ENCODE data around the gene GPR62. TPM values are rescaled to one million over a fixed set of nuclear protein-coding genes. Genes with fewer than 3 reads are reported as not detected.

GPR62 gene
- total and polyA plus RNA-seq, 2 of the 8 experiments (the other 6 are each of a cell fraction or from before 2014, with no cell fraction given), result 0.22 to 0.29 TPM

DNA sequence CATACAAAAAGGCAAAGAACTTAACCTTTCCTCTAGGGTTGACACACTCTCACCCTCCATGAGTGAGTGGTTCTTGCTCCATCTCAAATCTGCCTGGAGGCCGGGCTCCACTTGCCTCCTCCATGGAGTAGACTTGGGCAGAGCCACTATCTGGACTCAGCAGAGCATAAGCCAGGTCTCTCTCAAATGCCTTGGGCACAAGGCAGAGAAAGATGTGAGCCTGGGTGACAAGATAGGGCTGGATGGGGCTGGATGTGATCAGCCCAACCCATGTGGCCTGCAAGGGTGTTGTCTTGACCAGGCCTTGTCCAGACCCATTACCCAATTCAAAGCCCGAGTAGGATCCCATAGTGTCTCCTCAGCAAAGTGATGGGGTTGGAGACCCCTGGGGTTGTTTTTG, 44.7 kb downstream of the GPR62 start:
- peaks cover 0 to 8% of the 10 kb centered on the region in 2 experiments; a peak in 3 of 4 replicates for H3K79me2 ChIP-seq (ENCODE audit: control insufficient read depth in 1 of 2, insufficient read depth in 2 of 2, low read length in 2 of 2)
- POLR2A ChIA-PET (ENCODE audit: partially characterized antibody), result interaction anchor here (2.1 kb wide), 1 partner anchor 8 kb away, joined by 12 read pairs; no protein-coding TSS in a partner anchor
- no peaks in the 10 kb centered on the region for H3K9me3 ChIP-seq (ENCODE audit: insufficient read depth in 2 of 2, low read depth in 1 of 2, low read length in 1 of 2)
- no peak overlapping the region for H3K14ac ChIP-seq (ENCODE audit: insufficient read length)
- H4K91ac ChIP-seq (replicated peaks; ENCODE audit: insufficient read length, low read length), result no peak overlapping the region
- no peaks in the 10 kb centered on the region for H4K20me1 ChIP-seq (replicated peaks in 1 of 2; ENCODE audit: control insufficient read depth in 1 of 2, insufficient read depth in 2 of 2, low read length in 2 of 2)
- FAIRE-seq (no peak), DNase-seq (ENCODE audit: low read depth in 1 of 2, low spot score in 2 of 2) (no peak)
- H3K23ac ChIP-seq (ENCODE audit: insufficient read length), result no peak overlapping the region
- no peak overlapping the region for H3K4me2 ChIP-seq (ENCODE audit: insufficient read depth in 1 of 2, low read depth in 2 of 2, low read length in 2 of 2)
- H3K4me1 ChIP-seq (replicated peaks in 1 of 4; ENCODE audit: control insufficient read depth in 3 of 4, insufficient read depth in 4 of 4, low read length in 3 of 4), result peaks cover 8 to 31% (median 14%) of the 10 kb centered on the region in 4 experiments
- H3K27me3 ChIP-seq (replicated peaks in 1 of 4; ENCODE audit: control insufficient read depth in 3 of 4, extremely low read depth in 1 of 4, insufficient read depth in 3 of 4, low read length in 3 of 4), result no peaks in the 10 kb centered on the region; a peak in 2 of 7 replicates
- CTCF ChIA-PET (ENCODE audit: partially characterized antibody), result interaction anchor here (1.1 to 24.7 kb wide), 7 partner anchors 17 to 144 kb away, joined by 3 to 984 read pairs (median 146); partner anchors contain the start of genes ACY1 and DUSP7
- H3K79me1 ChIP-seq (ENCODE audit: low read depth, low read length), result no peaks in the 10 kb centered on the region
- no peak overlapping the region for H3K4me3 ChIP-seq (ENCODE audit: extremely low read depth in 1 of 4, insufficient read depth in 2 of 4, low read depth in 3 of 4, low read length in 4 of 4)
- H3K56ac ChIP-seq (replicated peaks; ENCODE audit: insufficient read length, low read depth, low read length), result no peak overlapping the region
- H2BK12ac ChIP-seq (ENCODE audit: low read depth, low read length), result no peak overlapping the region
- H4K8ac ChIP-seq (ENCODE audit: extremely low read depth, insufficient read depth, low read length), result no peak overlapping the region
- no peak overlapping the region for H3K27ac ChIP-seq (ENCODE audit: low read depth, low read length)
- H4K5ac ChIP-seq (ENCODE audit: insufficient read length, low read depth, low read length), result no peak overlapping the region
- H2BK5ac ChIP-seq (ENCODE audit: low read depth, low read length), result no peak overlapping the region
- H3K9ac ChIP-seq (replicated peaks in 1 of 4; ENCODE audit: extremely low read depth in 1 of 4, low read depth in 3 of 4, low read length in 3 of 4), result no peak overlapping the region
- no peak overlapping the region for H2BK15ac ChIP-seq (ENCODE audit: low read length)
- 94% methylated on average over 2 of the region's 2 CpGs; no CpG with 5 or more reads in 1 of the 2 experiments for WGBS, 2 experiments (ENCODE audit: extremely low coverage in 1 of 2, insufficient coverage in 1 of 2, insufficient read length in 1 of 2, insufficient replicate concordance in 2 of 2, low coverage in 1 of 2, low lambda C conversion rate in 2 of 2, missing lambda C conversion rate in 1 of 2)
- no peak overlapping the region for H3K18ac ChIP-seq (ENCODE audit: extremely low read depth, low read length)
- H3K4ac ChIP-seq (replicated peaks; ENCODE audit: insufficient read length, low read depth, low read length), result no peak overlapping the region
- no peak overlapping the region for H2AFZ ChIP-seq (ENCODE audit: low read length)
- no peak overlapping the region for H2AK5ac ChIP-seq (ENCODE audit: low read depth, low read length)
- no peak overlapping the region for H2BK20ac ChIP-seq (ENCODE audit: low read length)
- H3K36me3 ChIP-seq (ENCODE audit: control insufficient read depth in 2 of 4, insufficient read depth in 4 of 4, low read length in 3 of 4), result peaks cover under 1 to 4% (median under 1%) of the 10 kb centered on the region in 4 experiments; a peak in 5 of 8 replicates
- H2BK120ac ChIP-seq (replicated peaks; ENCODE audit: low read depth, low read length), result no peak overlapping the region
- H3K23me2 ChIP-seq (ENCODE audit: low read depth, low read length), result peaks cover 5% of the 10 kb centered on the region; the same call in 1 of the 2 replicates
- TF ChIP-seq HDAC6 (IDR thresholded peaks at IDR 0.05; ENCODE audit: low read depth, low read length) (no peak), MAFK (IDR thresholded peaks at IDR 0.05; ENCODE audit: low read depth, low read length) (no peak), POLR2A (IDR thresholded peaks at IDR 0.05; ENCODE audit: control extremely low read depth in 1 of 2, low read depth in 2 of 2, low read length in 2 of 2) (no peak), SIRT6 (IDR thresholded peaks at IDR 0.05; ENCODE audit: low read length) (no peak), NRF1 (IDR thresholded peaks at IDR 0.05; ENCODE audit: low read depth, low read length) (no peak), ASH2L (IDR thresholded peaks at IDR 0.05; ENCODE audit: low read length) (no peak), GABPA (IDR thresholded peaks at IDR 0.05; ENCODE audit: borderline replicate concordance, insufficient read depth, low read length) (no peak), KDM4A (IDR thresholded peaks at IDR 0.05; ENCODE audit: low read depth, low read length, severe bottlenecking) (no peak), CHD1 (IDR thresholded peaks at IDR 0.05; ENCODE audit: low read depth, low read length) (no peak), USF2 (IDR thresholded peaks at IDR 0.05; ENCODE audit: low read length) (no peak), POU5F1 (IDR thresholded peaks at IDR 0.05; ENCODE audit: low read depth, low read length) (no peak), CTBP2 (IDR thresholded peaks at IDR 0.05; ENCODE audit: borderline replicate concordance, insufficient read depth, insufficient read length, low read length) (no peak)

Measured in H1 (cell line).